Heart left ventricle (tissue), 13 donors: ENCODE measurements around the gene RPS6KA5.

ENCODE experiments used
- CTCF ChIP-seq, 12 donors: fragments of 200-600 bp; sonication (generic) in 4 of 12; IDR thresholded peaks; one replicate each; pipeline versions ENCODE4 v1.5.0 to v1.8.0; 2018 to 2022; ENCODE audit warnings: antibody characterized with exemption in 12 of 12, mild to moderate bottlenecking in 5 of 12
- POLR2A ChIP-seq, 2 donors: fragments of 450-650 bp; IDR thresholded peaks; one replicate each; pipeline ENCODE4 v1.6.1; 2017; ENCODE audit warnings: antibody characterized with exemption in 2 of 2, mild to moderate bottlenecking in 2 of 2, moderate library complexity in 2 of 2
- donor health status: ischemic (EF 13 %, LVEDD 7.1; RV severe dilation, severe dysfunction).
- donor health status: DM: no; HTN: yes; CAD: no.
- donor health status: DM: no; HTN: no; CAD: no.
- donor health status: ischemic (EF 25% LVEDD 6.9; RV normal size, moderate dysfunction).
- donor health status: ischemic (EF 25% LVEDD 5.7; RV mildly dilated, moderate dysfunction).
- donor health status: ischemic (EF 35%, LVEDD 5.7; RV mildly dilated, moderate dysfunction).
- donor health status: nonischemic (EF 11% LVEDD 7.7; RV severe dilation, severe dysfunction).
- donor health status: DM: yes; HTN: yes; CAD: no.
- donor health status: PGD.
- donor health status: ischemic (EF 29% LVEDD 5.4; RV normal size, mild dysfunction).
- donor health status: nonischemic (EF 23%, LVEDD 6.1; RV moderate dilation, normal function).

GRCh38 chr14:90810806-90811205 lies 249.6 kb downstream of the RPS6KA5 start:
- TF ChIP-seq CTCF (IDR thresholded peaks at IDR 0.05) (no peak), POLR2A (IDR thresholded peaks at IDR 0.05) (no peak)
